Endothelial cell of umbilical vein (primary cell): Measurements from ENCODE around the gene MT3. TPM values are rescaled to one million over a fixed set of nuclear protein-coding genes. Genes with fewer than 3 reads are reported as not detected.

ENCODE experiments used
- BruUV-seq: library from RNA; stranded (reverse); fragments of 400-500 nt; replicated peaks from 2 replicates; lab custom pipeline; 2021; lab: Mats Ljungman, UMichigan
- CTCF ChIA-PET: fragments of 300-600, 350-600 bp; sonication (Branson Sonifier 250); formaldehyde crosslinking; loops from one replicate; lab custom pipeline; 2021; ENCODE audit warnings: antibody characterized with exemption, inconsistent platforms; lab: Charles Lee
- POLR2A ChIA-PET: fragments of 300-600, 350-600 bp; sonication (Branson Sonifier 250); formaldehyde crosslinking; loops from one replicate; lab custom pipeline; 2021; ENCODE audit warnings: antibody characterized with exemption, inconsistent platforms; lab: Charles Lee
- DNase-seq: peaks from one replicate; pipeline ENCODE4 v3.0.0-alpha.2; 2011; ENCODE audit warnings: low read depth, low spot score
- FAIRE-seq: peaks from 2 replicates; lab custom pipeline; 2011; peaks lifted over from hg19 to GRCh38; lab: Jason Lieb, UNC
- H2AFZ ChIP-seq: 2 replicates; pipeline ENCODE4 v1.6.0; 2012; ENCODE audit warnings: low read depth, low read length, control low read depth, inconsistent platforms
- H3K27ac ChIP-seq: 2 replicates; pipeline ENCODE4 v1.5.1; 2011; ENCODE audit warnings: low read depth, mild to moderate bottlenecking, control low read depth, low read length, moderate library complexity; ENCODE audit not compliant: insufficient read depth
- H3K27me3 ChIP-seq, 2 experiments: 2 replicates each; pipeline versions ENCODE4 v1.6.0 to v1.6.1; 2011; ENCODE audit warnings: low read length in 2 of 2, mixed read lengths in 1 of 2; ENCODE audit not compliant: control insufficient read depth in 2 of 2, insufficient read depth in 2 of 2
- H3K36me3 ChIP-seq, 2 experiments: 2 replicates in 1 of 2; 3 replicates in 1 of 2; pipeline ENCODE4 v1.5.1; 2011; ENCODE audit warnings: low read length in 2 of 2, mild to moderate bottlenecking in 1 of 2, moderate library complexity in 1 of 2; ENCODE audit not compliant: control insufficient read depth in 2 of 2, insufficient read depth in 2 of 2; ENCODE audit errors: extremely low read depth in 1 of 2
- H3K4me1 ChIP-seq: 3 replicates; pipeline ENCODE4 v1.5.1; 2011; ENCODE audit warnings: mild to moderate bottlenecking, low read length; ENCODE audit not compliant: control insufficient read depth, insufficient read depth; ENCODE audit errors: extremely low read depth
- H3K4me2 ChIP-seq: 2 replicates; pipeline ENCODE4 v1.6.1; 2011; ENCODE audit warnings: low read length, control low read depth, mixed read lengths; ENCODE audit not compliant: insufficient read depth
- H3K4me3 ChIP-seq, 3 experiments: fragments of 200-600 bp in 1 of 3; sonication (generic), shearing (Covaris generic) in 1 of 3; replicated peaks in 1 of 3; 2 replicates each; pipeline ENCODE4 v1.5.1; 2011 to 2016; ENCODE audit warnings: control low read depth in 3 of 3, low read length in 3 of 3, mild to moderate bottlenecking in 2 of 3, inconsistent platforms in 1 of 3, low read depth in 1 of 3, moderate library complexity in 1 of 3; ENCODE audit not compliant: insufficient read depth in 1 of 3
- H3K79me2 ChIP-seq: 2 replicates; pipeline ENCODE4 v1.6.0; 2012; ENCODE audit warnings: low read length, inconsistent platforms; ENCODE audit not compliant: control insufficient read depth, insufficient read depth
- H3K9ac ChIP-seq: replicated peaks from 2 replicates; pipeline ENCODE3; 2011; ENCODE audit warnings: low read length, control low read depth; ENCODE audit not compliant: insufficient read depth; ENCODE audit errors: extremely low read depth
- H3K9me1 ChIP-seq: replicated peaks from 3 replicates; pipeline ENCODE4 v1.6.0; 2011; ENCODE audit warnings: mild to moderate bottlenecking, low read length; ENCODE audit not compliant: control insufficient read depth, insufficient read depth; ENCODE audit errors: extremely low read depth
- H3K9me3 ChIP-seq: replicated peaks from 2 replicates; pipeline ENCODE4 v1.5.1; 2012; ENCODE audit warnings: low read length, inconsistent platforms; ENCODE audit not compliant: control insufficient read depth, insufficient read depth
- H4K20me1 ChIP-seq: replicated peaks from 2 replicates; pipeline ENCODE3; 2011; ENCODE audit warnings: mild to moderate bottlenecking, low read length; ENCODE audit not compliant: control insufficient read depth, insufficient read depth; ENCODE audit errors: extremely low read depth
- EZH2 ChIP-seq: IDR thresholded peaks from 2 replicates; pipeline ENCODE4 v1.6.1; 2012; ENCODE audit warnings: borderline replicate concordance, low read depth, mild to moderate bottlenecking, moderate library complexity, low read length, inconsistent platforms; ENCODE audit not compliant: severe bottlenecking
- FOS ChIP-seq: IDR thresholded peaks from 2 replicates; pipeline ENCODE4 v1.6.1; 2011; ENCODE audit warnings: mild to moderate bottlenecking, low read length, moderate library complexity, borderline replicate concordance; ENCODE audit not compliant: insufficient read depth
- GATA2 ChIP-seq: IDR thresholded peaks from 2 replicates; pipeline ENCODE4 v1.7.0; 2011; ENCODE audit warnings: low read depth, mild to moderate bottlenecking, moderate library complexity, mixed read lengths, low read length; ENCODE audit not compliant: insufficient read length, insufficient read depth
- JUN ChIP-seq: IDR thresholded peaks from 2 replicates; pipeline ENCODE4 v1.6.1; 2011; ENCODE audit warnings: borderline replicate concordance, low read depth; ENCODE audit not compliant: insufficient read length, insufficient read depth
- MYC ChIP-seq: IDR thresholded peaks from one replicate; pipeline ENCODE4 v1.6.1; 2011; ENCODE audit warnings: mild to moderate bottlenecking, low read depth, low read length
- POLR2A ChIP-seq: IDR thresholded peaks from 2 replicates; pipeline ENCODE4 v1.6.1; 2012; ENCODE audit warnings: low read depth, mild to moderate bottlenecking, control low read depth, low read length
- POLR2AphosphoS5 ChIP-seq: IDR thresholded peaks from 2 replicates; pipeline ENCODE4 v1.6.1; 2012; ENCODE audit warnings: low read depth, mild to moderate bottlenecking, control low read depth, low read length, moderate library complexity; ENCODE audit not compliant: insufficient read depth
- dilution Hi-C: fragments of 300-500 bp; cut with MboI; formaldehyde crosslinking; loops from one replicate; pipeline ENCODE4 v1.15.0; 2019; ENCODE audit warnings: low sequenced_read_pairs; ENCODE audit not compliant: extremely low pct_ligation_motif_present
- intact Hi-C: fragments of 100-400 bp; cut with micrococcal nuclease; formaldehyde crosslinking; loops from one replicate; pipeline ENCODE4 v1.10.0; 2022
- polyA plus RNA-seq, 4 experiments: library from polyadenylated mRNA; depleted of rRNA in 3 of 4; stranded (reverse) in 3 of 4; unstranded in 1 of 4; fragments of >200 nt; gene quantifications; 2 replicates each; pipeline versions ENCODE4 v1.2.1 to v1.2.3, GENCODE V29; 2011 to 2012; ENCODE audit warnings: missing spikeins in 1 of 4
- total RNA-seq: library from RNA; stranded (reverse); gene quantifications from 2 replicates; pipeline ENCODE4 v1.2.3, GENCODE V29; 2021
- TF ChIP-seq, protein P1 (sequence below), 2 donors: IDR thresholded peaks; 1 replicate in 1 of 2; 2 replicates in 1 of 2; pipeline ENCODE4 v1.5.1; 2011; ENCODE audit warnings: low read length in 2 of 2, mild to moderate bottlenecking in 2 of 2, moderate library complexity in 2 of 2, control low read depth in 1 of 2, inconsistent platforms in 1 of 2, low read depth in 1 of 2; ENCODE audit not compliant: insufficient read depth in 1 of 2; ENCODE audit errors: extremely low read depth in 1 of 2
- TF ChIP-seq, protein P2 (sequence below): IDR thresholded peaks from 2 replicates; pipeline ENCODE4 v1.6.1; 2011; ENCODE audit not compliant: insufficient read depth, insufficient read length

MT3 gene
- total and polyA plus RNA-seq, 2 donors (not counting 3 experiments of a cell fraction or from before 2014, with no cell fraction given): not detected

DNA sequence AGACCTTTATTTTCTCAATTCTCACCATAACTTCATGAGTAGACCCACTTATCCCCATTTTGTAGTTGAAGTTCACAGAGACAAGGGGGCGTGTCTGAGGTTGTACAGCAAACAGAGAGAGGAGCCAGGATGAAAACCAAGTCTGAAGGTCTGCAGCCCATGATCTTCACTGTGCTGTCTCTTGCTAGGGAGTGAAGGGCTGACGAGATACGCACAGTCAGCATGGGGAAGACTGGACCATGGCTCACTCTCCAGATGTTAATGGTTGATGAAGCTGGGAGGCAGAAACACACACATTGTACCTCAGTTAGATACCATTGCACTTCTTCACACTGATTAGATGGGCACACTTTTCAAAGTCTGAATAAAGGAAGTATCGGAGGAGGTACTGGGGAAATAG is 30.2 kb upstream of the MT3 start:
- TF ChIP-seq POLR2A (no peak), MYC (no peak), JUN (no peak), GATA2 (no peak), POLR2AphosphoS5 (no peak), FOS (no peak)
- TF ChIP-seq, protein P1, sequence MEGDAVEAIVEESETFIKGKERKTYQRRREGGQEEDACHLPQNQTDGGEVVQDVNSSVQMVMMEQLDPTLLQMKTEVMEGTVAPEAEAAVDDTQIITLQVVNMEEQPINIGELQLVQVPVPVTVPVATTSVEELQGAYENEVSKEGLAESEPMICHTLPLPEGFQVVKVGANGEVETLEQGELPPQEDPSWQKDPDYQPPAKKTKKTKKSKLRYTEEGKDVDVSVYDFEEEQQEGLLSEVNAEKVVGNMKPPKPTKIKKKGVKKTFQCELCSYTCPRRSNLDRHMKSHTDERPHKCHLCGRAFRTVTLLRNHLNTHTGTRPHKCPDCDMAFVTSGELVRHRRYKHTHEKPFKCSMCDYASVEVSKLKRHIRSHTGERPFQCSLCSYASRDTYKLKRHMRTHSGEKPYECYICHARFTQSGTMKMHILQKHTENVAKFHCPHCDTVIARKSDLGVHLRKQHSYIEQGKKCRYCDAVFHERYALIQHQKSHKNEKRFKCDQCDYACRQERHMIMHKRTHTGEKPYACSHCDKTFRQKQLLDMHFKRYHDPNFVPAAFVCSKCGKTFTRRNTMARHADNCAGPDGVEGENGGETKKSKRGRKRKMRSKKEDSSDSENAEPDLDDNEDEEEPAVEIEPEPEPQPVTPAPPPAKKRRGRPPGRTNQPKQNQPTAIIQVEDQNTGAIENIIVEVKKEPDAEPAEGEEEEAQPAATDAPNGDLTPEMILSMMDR (IDR thresholded peaks at IDR 0.05; ENCODE audit: extremely low read depth in 1 of 2, insufficient read depth in 1 of 2, low read depth in 1 of 2, low read length in 2 of 2): no peak
- Histone ChIP-seq H3K27ac (no peak overlapping the region), H3K4me3 (no peak overlapping the region), H3K9ac (no peak overlapping the region), H3K9me3 (no peaks in the 10 kb centered on the region), H4K20me1 (no peaks in the 10 kb centered on the region), H3K4me2 (no peak overlapping the region), H3K79me2 (no peaks in the 10 kb centered on the region), H3K27me3 (peaks cover 14 to 18% of the 10 kb centered on the region in 2 experiments), H3K36me3 (no peaks in the 10 kb centered on the region), H3K9me1 (no peaks in the 10 kb centered on the region), H3K4me1 (no peaks in the 10 kb centered on the region), H2AFZ (no peak overlapping the region)
- dilution Hi-C loops: no loop called here
- no peak for DNase-seq
- ChIA-PET CTCF (no interaction called here), POLR2A (no interaction called here)
- no peak for FAIRE-seq
- intact Hi-C loops: no loop called here
- no TSS peak for BruUV-seq

DNA sequence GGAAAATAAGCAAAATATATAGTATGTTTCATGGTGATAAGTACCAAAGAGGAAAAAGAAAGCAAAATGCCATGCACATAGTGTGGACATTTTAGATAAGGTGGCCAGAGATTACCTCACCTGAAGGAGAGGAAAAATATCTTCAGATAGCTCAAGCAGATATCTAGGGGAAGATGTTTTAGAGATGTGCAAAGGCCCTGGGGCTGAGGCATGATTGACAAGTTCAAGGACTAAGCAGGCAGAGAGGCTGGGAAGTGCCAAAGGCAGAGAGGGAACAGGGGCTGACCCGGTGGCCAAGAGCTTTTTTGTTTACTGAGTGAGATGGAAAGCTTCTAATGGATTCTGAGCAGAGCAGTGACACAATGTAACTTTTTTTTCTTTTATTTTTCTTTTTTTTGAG is 28.9 kb upstream of the MT3 start:
- Histone ChIP-seq H3K4me1 (no peaks in the 10 kb centered on the region), H3K9me3 (no peaks in the 10 kb centered on the region), H3K9me1 (no peaks in the 10 kb centered on the region), H3K27ac (no peak overlapping the region), H3K27me3 (peaks cover 6 to 17% of the 10 kb centered on the region in 2 experiments), H3K4me3 (no peak overlapping the region), H2AFZ (no peak overlapping the region), H3K4me2 (no peak overlapping the region), H3K79me2 (no peaks in the 10 kb centered on the region), H4K20me1 (no peaks in the 10 kb centered on the region), H3K9ac (no peak overlapping the region), H3K36me3 (no peaks in the 10 kb centered on the region)
- dilution Hi-C loops: no loop called here
- POLR2A ChIA-PET: no interaction called here
- FAIRE-seq (no peak), DNase-seq (no peak)
- no TSS peak for BruUV-seq
- intact Hi-C loops: no loop called here
- CTCF ChIA-PET: interaction anchor here (1.3 to 3.3 kb wide), 4 partner anchors 16 to 142 kb away, joined by 3 to 12 read pairs (median 8); no protein-coding TSS in a partner anchor
- TF ChIP-seq, protein P2, sequence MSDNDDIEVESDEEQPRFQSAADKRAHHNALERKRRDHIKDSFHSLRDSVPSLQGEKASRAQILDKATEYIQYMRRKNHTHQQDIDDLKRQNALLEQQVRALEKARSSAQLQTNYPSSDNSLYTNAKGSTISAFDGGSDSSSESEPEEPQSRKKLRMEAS: no peak
- no peak for TF ChIP-seq FOS
- TF ChIP-seq EZH2: no peak
- no peak for TF ChIP-seq POLR2A
- no peak for TF ChIP-seq POLR2AphosphoS5
- TF ChIP-seq GATA2: no peak
- TF ChIP-seq, protein P1 (IDR thresholded peaks at IDR 0.05; ENCODE audit: extremely low read depth in 1 of 2, insufficient read depth in 1 of 2, low read depth in 1 of 2, low read length in 2 of 2): no peak
- TF ChIP-seq JUN: no peak
- no peak for TF ChIP-seq MYC
